K562 (cell line): Measurements from ENCODE around the gene SLAMF9. TPM values are rescaled to one million over a fixed set of nuclear protein-coding genes. Genes with fewer than 3 reads are reported as not detected.

Source experiments
- ATAC-seq: fragments of 200-7000 bp; cut with Tn5 transposase; 3 replicates; pipeline ENCODE4 v1.9.1; 2020; ENCODE audit warnings: moderate library complexity
- BruUV-seq: library from RNA; stranded (reverse); fragments of 400-500 nt; replicated peaks from 2 replicates; lab custom pipeline; 2021; lab: Mats Ljungman, UMichigan
- CTCF ChIA-PET: fragments of 300-600 bp; formaldehyde crosslinking; extraction: SDS; loops from one replicate; lab custom pipeline; 2021; ENCODE audit warnings: low intra/inter-chr PET ratio; lab: Yijun Ruan, JAX
- POLR2A ChIA-PET: fragments of 300-600, 350-650 bp; sonication (Branson Sonifier 250); formaldehyde crosslinking; extraction: SDS; loops from one replicate; lab custom pipeline; 2021; ENCODE audit warnings: antibody characterized with exemption, inconsistent platforms; lab: Yijun Ruan, JAX
- DNase-seq, 4 experiments: peaks; one replicate each; pipeline versions ENCODE4 v3.0.0 to v3.0.0-alpha.2; 2011 to 2018; ENCODE audit warnings: low spot score in 3 of 4, mixed read lengths in 3 of 4; ENCODE audit errors: extremely low read depth in 1 of 4
- FAIRE-seq: peaks from 2 replicates; lab custom pipeline; 2011; peaks lifted over from hg19 to GRCh38; lab: Jason Lieb, UNC
- H2AFZ ChIP-seq: 2 replicates; pipeline ENCODE4 v1.6.0; 2011; ENCODE audit warnings: low read depth, low read length, control low read depth, inconsistent platforms
- H3K27ac ChIP-seq: fragments of 200-600 bp; 3 replicates; pipeline ENCODE4 v1.8.0; 2011; ENCODE audit warnings: low read depth, mild to moderate bottlenecking, control low read depth, inconsistent platforms, low read length, moderate library complexity, mixed read lengths; ENCODE audit errors: extremely low read depth
- H3K27me3 ChIP-seq, 2 experiments: fragments of 300-600 bp in 1 of 2; 2 replicates in 1 of 2; 3 replicates in 1 of 2; pipeline versions ENCODE4 v1.6.0 to v1.8.0; 2011; ENCODE audit warnings: inconsistent platforms in 2 of 2, low read length in 2 of 2, mild to moderate bottlenecking in 1 of 2, mixed read lengths in 1 of 2, moderate library complexity in 1 of 2; ENCODE audit not compliant: control insufficient read depth in 2 of 2, insufficient read depth in 2 of 2
- H3K36me3 ChIP-seq: fragments of 300-600 bp; 3 replicates; pipeline ENCODE4 v1.8.0; 2011; ENCODE audit warnings: mild to moderate bottlenecking, low read length, inconsistent platforms; ENCODE audit not compliant: control insufficient read depth, insufficient read depth
- H3K4me1 ChIP-seq, 2 experiments: fragments of 200-600 bp in 1 of 2; replicated peaks in 1 of 2; 2 replicates in 1 of 2; 3 replicates in 1 of 2; pipeline versions ENCODE4 v1.5.1 to v1.8.0; 2011; ENCODE audit warnings: inconsistent platforms in 2 of 2, low read length in 2 of 2, mild to moderate bottlenecking in 1 of 2, mixed read lengths in 1 of 2, moderate library complexity in 1 of 2; ENCODE audit not compliant: control insufficient read depth in 2 of 2, insufficient read depth in 2 of 2
- H3K4me2 ChIP-seq: 2 replicates; pipeline ENCODE4 v1.6.1; 2011; ENCODE audit warnings: low read length, control low read depth, inconsistent platforms, mixed read lengths; ENCODE audit not compliant: insufficient read depth
- H3K4me3 ChIP-seq: fragments of 200-600 bp; sonication (generic), shearing (Covaris generic); 2 replicates; pipeline ENCODE4 v1.5.1; 2016; ENCODE audit warnings: control low read depth, inconsistent platforms
- H3K79me2 ChIP-seq: fragments of 200-600 bp; 3 replicates; pipeline ENCODE4 v1.8.0; 2011; ENCODE audit warnings: low read length, inconsistent platforms; ENCODE audit not compliant: control insufficient read depth, insufficient read depth
- H3K9ac ChIP-seq, 2 experiments: 2 replicates each; pipeline versions ENCODE4 v1.6.0 to v1.6.1; 2011; ENCODE audit warnings: low read depth in 2 of 2, low read length in 2 of 2, control low read depth in 1 of 2, inconsistent platforms in 1 of 2, mild to moderate bottlenecking in 1 of 2, mixed read lengths in 1 of 2; ENCODE audit not compliant: insufficient read depth in 1 of 2
- H3K9me1 ChIP-seq: one replicate; pipeline ENCODE4 v1.6.0; 2011; ENCODE audit warnings: inconsistent platforms, mild to moderate bottlenecking, low read length, moderate library complexity; ENCODE audit not compliant: control insufficient read depth, insufficient read depth
- H3K9me3 ChIP-seq: replicated peaks from 2 replicates; pipeline ENCODE4 v1.5.1; 2011; ENCODE audit warnings: low read depth, low read length, inconsistent platforms; ENCODE audit not compliant: control insufficient read depth, insufficient read depth
- H4K20me1 ChIP-seq: replicated peaks from 2 replicates; pipeline ENCODE4 v1.6.1; 2011; ENCODE audit warnings: low read length, inconsistent platforms, mixed read lengths; ENCODE audit not compliant: control insufficient read depth, insufficient read depth
- CREM ChIP-seq: IDR thresholded peaks from 2 replicates; pipeline ENCODE4 v1.6.1; 2014; ENCODE audit warnings: antibody characterized with exemption, low read depth
- DACH1 ChIP-seq: fragments of 450-650 bp; IDR thresholded peaks from 2 replicates; pipeline ENCODE4 v1.6.1; 2018; ENCODE audit not compliant: partially characterized antibody
- EHMT2 ChIP-seq: fragments of 450-650 bp; IDR thresholded peaks from 2 replicates; pipeline ENCODE4 v1.6.1; 2018; ENCODE audit warnings: antibody characterized with exemption
- NFXL1 ChIP-seq: fragments of 450-650 bp; formaldehyde crosslinking; IDR thresholded peaks from 2 replicates; pipeline ENCODE4 v1.4.0; 2021; ENCODE audit warnings: mild to moderate bottlenecking
- NFYB ChIP-seq: IDR thresholded peaks from 2 replicates; pipeline ENCODE4 v1.6.1; 2011; ENCODE audit warnings: mild to moderate bottlenecking, moderate library complexity; ENCODE audit not compliant: insufficient read length; ENCODE audit errors: extremely low read depth
- POLR2B ChIP-seq: fragments of 450-650 bp; IDR thresholded peaks from 2 replicates; pipeline ENCODE4 v1.6.1; 2018; ENCODE audit warnings: low read depth; ENCODE audit not compliant: partially characterized antibody
- ZNF695 ChIP-seq: fragments of 450-650 bp; formaldehyde crosslinking; IDR thresholded peaks from 2 replicates; pipeline ENCODE4 v1.4.0; 2020; ENCODE audit warnings: mild to moderate bottlenecking, moderate library complexity
- ZNF696 ChIP-seq: fragments of 250-450 bp; sonication (Bioruptor Pico); conservative IDR thresholded peaks from 2 replicates; pipeline ENCODE4 v1.4.0; 2020; ENCODE audit warnings: mild to moderate bottlenecking, moderate library complexity
- WGBS: fragments of 100-300 bp; shearing (Covaris generic); methylation state at CpG from one replicate; pipeline ENCODE4 v1.1.6; 2016; ENCODE audit warnings: low coverage, mixed read lengths; ENCODE audit not compliant: insufficient coverage; ENCODE audit errors: missing lambda C conversion rate; 5-methylcytosine and 5-hydroxymethylcytosine counted together
- in situ Hi-C: fragments of 300-500 bp; cut with MboI; formaldehyde crosslinking; loops from 4 replicates; pipeline ENCODE4 v1.15.0; 2018; ENCODE audit warnings: inconsistent platforms, mixed read lengths
- intact Hi-C: fragments of 100-400 bp; cut with micrococcal nuclease; formaldehyde crosslinking; loops from 2 replicates; pipeline ENCODE4 v1.14.2; 2022
- polyA plus RNA-seq, 8 experiments: library from polyadenylated mRNA; depleted of rRNA in 4 of 8; stranded (reverse) in 5 of 8; unstranded in 3 of 8; fragments of >200 nt; fragmentation: Nextera tagmentation in 2 of 8; fragmentation: Illumina TruSeq in 1 of 8; extraction: Ambion mirVana in 2 of 8; extraction: Trizol in 1 of 8; gene quantifications; 2 replicates each; pipeline versions ENCODE4 v1.2.1 to v1.2.3, GENCODE V29; 2011 to 2014; ENCODE audit warnings: inconsistent platforms in 1 of 8, missing spikeins in 1 of 8
- total RNA-seq, 7 experiments: library from RNA; depleted of rRNA in 6 of 7; stranded (reverse); fragments of >200 nt in 6 of 7; fragmentation: Illumina TruSeq in 2 of 7; extraction: Trizol in 2 of 7; gene quantifications; 2 replicates each; pipeline versions ENCODE4 v1.2.1 to v1.2.3, GENCODE V29; 2011 to 2021; ENCODE audit warnings: low replicate concordance in 1 of 7
- TF ChIP-seq, protein P1 (sequence below), 2 experiments: fragments of 450-650 bp; IDR thresholded peaks; 2 replicates each; pipeline ENCODE4 v1.6.1; 2016
- TF ChIP-seq, protein P2 (sequence below): fragments of 200-800 bp; sonication (Bioruptor generic); IDR thresholded peaks from 2 replicates; pipeline ENCODE4 v1.6.1; 2017; ENCODE audit warnings: missing genetic modification characterization, missing compliant biosample characterization

The SLAMF9 gene
- total and polyA plus RNA-seq, 9 of the 15 experiments (the other 6 are each of a cell fraction or from before 2014, with no cell fraction given): 0.13 to 0.21 TPM; not detected in 7

DNA sequence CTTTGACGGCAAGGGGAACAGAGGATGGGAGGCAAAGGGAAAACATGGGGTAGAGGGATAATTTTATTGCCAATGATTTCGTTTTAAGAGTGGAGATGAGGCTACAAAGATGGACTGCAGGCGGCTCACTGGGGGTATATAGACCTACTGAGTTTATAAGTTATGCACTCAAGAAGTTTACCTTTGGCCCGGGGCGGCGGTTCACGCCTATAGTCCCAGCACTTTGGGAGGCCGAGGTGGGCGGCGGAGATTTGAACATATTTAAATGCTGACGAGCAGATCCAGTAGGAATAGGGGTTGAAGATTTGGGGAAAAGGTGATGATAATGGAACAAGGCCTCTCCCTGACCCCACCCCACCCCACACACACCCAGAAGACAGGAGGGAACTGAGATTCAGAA is 8.1 kb upstream of the SLAMF9 start:
- FAIRE-seq: no peak

DNA sequence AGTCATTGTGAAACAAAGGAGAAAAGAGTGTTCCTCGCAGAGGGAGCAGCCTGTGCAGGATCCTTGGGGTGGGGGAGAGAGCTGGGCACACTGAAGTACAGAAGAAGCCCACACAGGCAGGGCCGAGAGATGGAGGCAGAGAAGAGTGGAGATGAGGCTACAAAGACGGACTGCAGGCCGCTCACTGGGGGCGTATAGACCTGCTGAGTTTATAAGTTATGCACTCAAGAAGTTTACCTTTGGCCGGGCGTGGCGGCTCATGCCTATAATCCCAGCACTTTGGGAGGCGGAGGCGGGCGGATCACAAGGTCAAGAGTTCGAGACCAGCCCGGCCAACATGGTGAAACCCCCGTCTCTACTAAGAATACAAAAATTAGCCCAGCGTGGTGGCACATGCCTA is 7.6 kb upstream of the SLAMF9 start:
- H3K27ac ChIP-seq: no peak overlapping the region
- H3K79me2 ChIP-seq: no peaks in the 10 kb centered on the region
- no peak overlapping the region for H3K4me3 ChIP-seq
- no peak overlapping the region for H2AFZ ChIP-seq
- FAIRE-seq (no peak), ATAC-seq (no peak), DNase-seq (no peak)
- no peaks in the 10 kb centered on the region for H3K9me3 ChIP-seq
- CTCF ChIA-PET: no interaction called here
- intact Hi-C loops: no loop called here
- peaks cover 2 to 5% of the 10 kb centered on the region in 2 experiments; a peak in 2 of 5 replicates for H3K27me3 ChIP-seq
- H3K4me1 ChIP-seq: peaks cover 26 to 30% of the 10 kb centered on the region in 2 experiments
- no TSS peak for BruUV-seq
- no peaks in the 10 kb centered on the region for H4K20me1 ChIP-seq
- 58% methylated on average over 15 of the region's 15 CpGs for WGBS
- no peaks in the 10 kb centered on the region for H3K36me3 ChIP-seq
- POLR2A ChIA-PET: interaction anchor here (0.6 kb wide), 2 partner anchors 82 to 112 kb away, joined by 3 to 6 read pairs; no protein-coding TSS in a partner anchor
- no peak overlapping the region for H3K4me2 ChIP-seq
- no peaks in the 10 kb centered on the region for H3K9me1 ChIP-seq
- in situ Hi-C loops: no loop called here
- TF ChIP-seq, protein P1, sequence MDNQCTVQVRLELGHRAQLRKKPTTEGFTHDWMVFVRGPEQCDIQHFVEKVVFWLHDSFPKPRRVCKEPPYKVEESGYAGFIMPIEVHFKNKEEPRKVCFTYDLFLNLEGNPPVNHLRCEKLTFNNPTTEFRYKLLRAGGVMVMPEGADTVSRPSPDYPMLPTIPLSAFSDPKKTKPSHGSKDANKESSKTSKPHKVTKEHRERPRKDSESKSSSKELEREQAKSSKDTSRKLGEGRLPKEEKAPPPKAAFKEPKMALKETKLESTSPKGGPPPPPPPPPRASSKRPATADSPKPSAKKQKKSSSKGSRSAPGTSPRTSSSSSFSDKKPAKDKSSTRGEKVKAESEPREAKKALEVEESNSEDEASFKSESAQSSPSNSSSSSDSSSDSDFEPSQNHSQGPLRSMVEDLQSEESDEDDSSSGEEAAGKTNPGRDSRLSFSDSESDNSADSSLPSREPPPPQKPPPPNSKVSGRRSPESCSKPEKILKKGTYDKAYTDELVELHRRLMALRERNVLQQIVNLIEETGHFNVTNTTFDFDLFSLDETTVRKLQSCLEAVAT (IDR thresholded peaks at IDR 0.05): no peak
- no peak for TF ChIP-seq POLR2B
- no peak for TF ChIP-seq CREM
- no peak for TF ChIP-seq NFXL1 (CRISPR knock-in tag)
- TF ChIP-seq NFYB: no peak
- no peak for TF ChIP-seq EHMT2
- no peak for TF ChIP-seq DACH1
- H3K9ac ChIP-seq: no peak overlapping the region

More for the DNA sequence above, 8.1 kb upstream of the SLAMF9 start:
- no peak overlapping the region for H3K4me2 ChIP-seq
- no peak for ATAC-seq
- no peak overlapping the region for H3K9ac ChIP-seq
- no TSS peak for BruUV-seq
- H3K79me2 ChIP-seq: no peaks in the 10 kb centered on the region
- H3K4me1 ChIP-seq: peaks cover 24 to 27% of the 10 kb centered on the region in 2 experiments
- no peaks in the 10 kb centered on the region for H4K20me1 ChIP-seq
- 60% methylated on average over 11 of the region's 11 CpGs for whole genome bisulfite sequencing
- no peak for DNase-seq
- no peaks in the 10 kb centered on the region for H3K36me3 ChIP-seq
- no peak overlapping the region for H2AFZ ChIP-seq
- POLR2A ChIA-PET: interaction anchor here (0.6 kb wide), 1 partner anchor 82 kb away, joined by 3 read pairs; no protein-coding TSS in a partner anchor
- in situ Hi-C loops: no loop called here
- no peaks in the 10 kb centered on the region for H3K9me1 ChIP-seq
- H3K4me3 ChIP-seq: no peak overlapping the region
- intact Hi-C loops: no loop called here
- H3K27ac ChIP-seq: no peak overlapping the region
- CTCF ChIA-PET: no interaction called here
- no peak for TF ChIP-seq ZNF695 (CRISPR knock-in tag)
- TF ChIP-seq, protein P2, sequence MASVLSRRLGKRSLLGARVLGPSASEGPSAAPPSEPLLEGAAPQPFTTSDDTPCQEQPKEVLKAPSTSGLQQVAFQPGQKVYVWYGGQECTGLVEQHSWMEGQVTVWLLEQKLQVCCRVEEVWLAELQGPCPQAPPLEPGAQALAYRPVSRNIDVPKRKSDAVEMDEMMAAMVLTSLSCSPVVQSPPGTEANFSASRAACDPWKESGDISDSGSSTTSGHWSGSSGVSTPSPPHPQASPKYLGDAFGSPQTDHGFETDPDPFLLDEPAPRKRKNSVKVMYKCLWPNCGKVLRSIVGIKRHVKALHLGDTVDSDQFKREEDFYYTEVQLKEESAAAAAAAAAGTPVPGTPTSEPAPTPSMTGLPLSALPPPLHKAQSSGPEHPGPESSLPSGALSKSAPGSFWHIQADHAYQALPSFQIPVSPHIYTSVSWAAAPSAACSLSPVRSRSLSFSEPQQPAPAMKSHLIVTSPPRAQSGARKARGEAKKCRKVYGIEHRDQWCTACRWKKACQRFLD (CRISPR knock-in tag): no peak
- no peak for TF ChIP-seq ZNF696 (CRISPR knock-in tag)
- H3K27me3 ChIP-seq: peaks cover 2 to 5% of the 10 kb centered on the region in 2 experiments; a peak in 2 of 5 replicates
- no peaks in the 10 kb centered on the region for H3K9me3 ChIP-seq
